HG03095 (cell line): ENCODE data around the gene VAV3.
"Not testable (repeated sequence)": the region's sequence is repeated elsewhere in the genome, so short reads cannot be mapped to it uniquely, and the experiment has no call there.

Experiments
- ATAC-seq: cut with Tn5 transposase; IDR thresholded peaks from one replicate; pipeline ENCODE4 v1.9.1; 2021; ENCODE audit warnings: moderate library complexity; ENCODE audit not compliant: unreplicated experiment

VAV3 gene

DNA sequence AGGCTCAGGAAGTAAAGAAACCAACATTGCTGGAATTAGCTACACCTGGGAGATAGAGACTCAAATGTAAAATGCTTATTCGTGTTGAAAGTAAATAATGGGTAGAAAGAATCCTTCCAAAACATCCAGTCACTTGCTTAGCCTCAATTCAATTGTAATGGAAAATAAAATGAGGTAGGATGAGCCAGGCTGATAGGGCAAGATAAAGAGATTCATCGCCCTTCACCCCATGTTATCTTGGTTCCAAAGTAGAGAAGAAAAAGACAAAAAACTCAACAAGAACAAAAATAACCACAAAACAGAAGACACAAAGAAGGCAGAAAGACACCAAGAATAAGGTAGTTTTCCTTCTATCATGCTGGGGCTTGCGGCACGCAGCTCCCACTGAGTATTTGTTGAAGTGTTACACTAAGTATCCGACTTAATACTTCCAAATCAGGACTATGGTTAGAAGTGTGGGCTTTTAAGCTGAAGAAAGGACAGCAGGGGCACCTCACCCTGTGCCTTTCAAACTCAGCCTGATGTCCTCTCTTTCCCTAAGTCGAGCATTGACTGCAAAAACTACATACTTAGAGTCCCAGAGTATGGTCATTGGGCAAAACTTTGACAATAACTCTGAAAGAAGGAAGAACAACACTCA is 202.1 kb downstream of the VAV3 start:
- no peak for ATAC-seq

DNA sequence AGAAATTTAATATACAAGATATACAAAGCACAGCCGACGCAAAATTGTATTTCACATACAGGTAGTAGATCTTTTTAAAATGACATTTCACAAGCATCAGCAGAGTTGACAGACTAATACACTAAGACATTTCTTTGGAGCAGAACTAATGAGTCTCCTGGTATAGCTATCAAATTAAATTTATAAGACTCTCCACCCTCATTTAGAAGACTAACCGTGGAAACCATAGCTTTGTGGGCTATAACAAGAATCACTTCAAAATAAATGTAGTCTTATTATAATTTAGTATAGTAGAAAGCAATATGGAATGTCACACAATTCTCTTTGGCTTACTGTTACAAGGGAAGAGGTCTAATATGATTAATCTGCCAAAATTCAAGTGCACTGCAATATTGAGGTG is 204.9 kb downstream of the VAV3 start:
- ATAC-seq = no peak

DNA sequence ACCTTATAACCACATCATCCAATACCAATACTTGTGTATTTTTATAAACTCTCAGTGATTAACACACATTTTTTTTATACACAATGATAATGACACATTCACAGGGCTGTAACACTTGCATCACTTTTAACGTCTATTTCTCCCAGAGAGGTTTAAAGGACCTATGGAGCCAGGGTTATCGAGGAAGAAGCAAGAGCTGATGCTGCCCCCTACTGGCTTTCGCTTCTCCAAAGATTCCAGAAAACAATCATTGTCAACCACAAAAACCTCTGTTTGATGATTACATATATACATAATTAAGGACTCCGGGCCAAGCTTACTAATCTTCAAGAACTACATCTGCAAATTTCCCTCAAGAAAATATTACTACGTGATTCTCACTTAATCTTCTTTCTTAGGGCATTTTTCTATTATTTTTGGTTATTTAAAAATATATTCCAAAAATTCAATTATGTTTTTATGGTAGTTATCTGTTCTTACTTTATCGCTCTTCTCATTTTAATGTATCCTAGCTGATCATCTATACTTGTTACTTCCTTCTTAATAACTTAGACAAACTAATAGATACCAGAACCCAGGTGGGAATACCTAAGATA is 214.5 kb downstream of the VAV3 start:
- ATAC-seq = no peak

DNA sequence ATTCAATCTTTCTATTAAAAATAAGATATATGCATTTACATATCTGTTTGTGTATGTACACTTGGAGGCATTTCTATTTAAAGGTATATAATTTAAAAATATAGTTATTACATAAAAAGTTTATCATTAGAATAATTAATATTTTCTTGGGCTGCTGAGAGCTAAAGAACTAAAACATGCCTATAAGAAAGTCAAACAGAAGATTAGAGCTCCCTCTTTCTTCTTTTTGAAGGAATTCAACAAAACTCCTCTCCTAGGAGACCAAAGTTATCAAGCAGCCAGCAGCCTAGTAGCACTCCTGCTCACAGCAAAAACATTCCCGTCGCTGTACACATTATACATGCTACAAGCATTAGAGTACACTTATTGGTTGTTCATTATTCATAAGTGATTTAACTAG is 216.4 kb downstream of the VAV3 start:
- ATAC-seq = no peak

DNA sequence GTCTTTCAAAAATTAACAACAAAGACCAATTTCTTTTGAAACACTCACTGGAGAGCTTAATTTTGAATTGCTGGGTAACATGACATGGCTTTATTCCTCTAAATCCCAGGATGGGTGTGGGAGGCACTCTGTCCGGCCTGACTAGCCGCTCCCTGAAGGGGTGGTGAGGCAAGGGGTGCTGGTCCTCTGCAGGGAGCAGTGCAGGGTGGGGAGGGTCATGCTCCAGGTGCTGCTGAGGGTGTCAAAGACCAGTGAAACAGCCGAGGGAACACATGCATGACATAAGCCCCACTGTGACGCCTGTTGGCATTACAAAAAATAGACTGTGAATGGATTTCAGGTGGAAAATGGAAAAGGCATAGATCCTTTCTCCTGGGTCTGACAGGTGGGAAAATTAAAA is 223.7 kb downstream of the VAV3 start:
- ATAC-seq = no peak

DNA sequence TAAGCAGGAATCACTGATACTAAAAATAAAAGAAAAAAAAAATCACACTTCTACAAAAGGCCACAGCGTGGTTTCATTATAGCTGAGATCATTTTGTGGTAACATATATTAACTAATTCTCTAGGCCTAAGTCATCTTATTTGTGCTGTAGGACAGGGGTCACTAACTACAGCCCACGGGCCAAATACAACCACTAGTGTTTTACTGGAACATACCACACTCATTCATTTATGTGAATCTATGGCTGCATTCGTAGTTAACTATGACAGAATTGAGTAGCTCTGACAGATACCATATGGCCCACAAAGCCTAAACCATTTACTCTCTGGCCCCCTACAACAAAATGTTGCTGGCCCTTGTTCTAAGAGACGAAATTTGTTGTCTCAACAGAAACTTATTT is 224.4 kb downstream of the VAV3 start:
- ATAC-seq = no peak

DNA sequence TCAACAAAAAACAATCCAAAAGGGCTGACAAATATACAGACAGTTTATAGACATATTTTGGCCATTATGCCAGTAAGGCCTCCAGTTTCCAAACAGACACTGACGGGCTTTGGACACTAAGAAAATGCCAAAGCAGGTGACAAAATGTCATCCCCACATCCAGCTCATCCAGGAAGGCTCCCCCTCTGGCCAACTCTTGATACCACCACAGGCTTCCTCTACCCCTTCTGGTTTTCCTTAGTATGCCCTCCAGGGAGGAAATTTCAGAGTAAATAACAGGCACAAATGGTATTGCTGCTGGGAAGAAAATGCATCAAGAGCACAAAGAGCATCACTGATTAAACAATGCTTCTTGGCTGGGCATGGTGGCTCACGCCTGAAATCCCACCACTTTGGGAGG is 225.3 kb downstream of the VAV3 start:
- ATAC-seq = no peak

DNA sequence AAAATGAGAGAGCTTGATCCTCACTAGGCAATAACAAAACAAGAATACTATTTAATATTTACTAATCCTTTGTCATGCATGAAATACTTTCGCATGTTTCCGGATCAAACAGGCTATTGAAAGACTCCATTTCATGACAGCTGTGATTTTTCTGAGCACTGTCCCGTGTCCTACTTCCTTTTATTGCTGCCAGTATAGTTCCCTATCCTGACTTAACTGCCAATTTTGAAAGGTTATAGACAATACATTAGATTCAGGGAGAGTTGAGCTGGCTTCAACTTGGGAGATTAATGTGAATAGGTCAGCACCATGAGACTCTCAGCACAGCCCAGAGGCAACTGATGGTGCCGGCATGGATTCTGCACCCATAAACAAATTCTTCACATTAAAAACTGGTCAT is 225.8 kb downstream of the VAV3 start:
- ATAC-seq = no peak

DNA sequence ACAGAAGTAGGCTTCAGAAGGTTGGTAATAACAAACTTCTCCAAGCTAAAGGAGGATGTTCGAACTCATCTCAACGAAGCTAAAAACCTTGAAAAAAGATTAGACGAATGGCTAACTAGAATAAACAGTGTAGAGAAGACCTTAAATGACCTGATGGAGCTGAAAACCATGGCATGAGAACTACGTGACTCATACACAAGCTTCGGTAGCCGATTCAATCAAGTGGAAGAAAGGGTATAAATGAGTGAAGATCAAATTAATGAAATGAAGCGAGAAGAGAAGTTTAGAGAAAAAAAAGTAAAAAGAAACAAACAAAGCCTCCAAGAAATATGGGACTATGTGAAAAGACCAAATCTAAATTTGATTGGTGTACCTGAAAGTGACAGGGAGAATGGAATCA is 231.6 kb downstream of the VAV3 start:
- not testable (repeated sequence) for ATAC-seq

DNA sequence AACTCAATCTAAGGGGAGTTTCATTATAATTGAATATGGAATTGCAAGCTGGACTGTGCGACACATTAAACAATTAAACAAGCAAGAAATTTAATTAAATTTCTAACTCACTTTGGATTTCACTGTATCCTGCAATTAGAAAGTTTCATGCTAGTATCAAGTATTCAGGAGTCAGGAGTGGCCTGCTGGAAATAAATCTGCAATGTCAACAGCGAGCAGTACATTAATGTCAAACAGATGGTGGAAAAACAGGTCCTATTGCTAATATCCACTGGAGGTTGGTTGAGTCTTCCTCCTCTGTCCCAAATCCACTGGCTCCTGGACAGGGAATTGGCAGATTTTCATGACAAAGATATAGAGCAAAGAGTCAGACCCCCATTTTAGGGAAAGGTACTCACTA is 237.1 kb downstream of the VAV3 start:
- no peak for ATAC-seq

DNA sequence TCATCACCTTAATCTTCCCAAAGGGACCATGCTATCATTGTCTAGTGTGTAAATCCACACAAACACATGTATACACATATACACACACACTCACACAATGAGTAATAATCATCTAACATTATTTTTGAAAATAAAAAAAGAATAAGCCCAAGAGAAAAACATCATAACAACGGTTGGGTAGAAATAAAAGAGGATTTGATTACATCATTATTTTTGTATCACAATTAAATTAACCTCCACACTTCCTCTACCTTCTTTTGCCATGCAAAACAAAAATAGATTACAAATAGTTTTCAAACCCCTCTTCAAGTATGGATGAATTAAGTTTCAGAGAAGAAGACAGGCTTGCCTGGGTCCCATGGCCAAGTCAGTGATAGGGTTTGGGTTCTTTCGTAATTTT is 238.1 kb downstream of the VAV3 start:
- no peak for ATAC-seq

DNA sequence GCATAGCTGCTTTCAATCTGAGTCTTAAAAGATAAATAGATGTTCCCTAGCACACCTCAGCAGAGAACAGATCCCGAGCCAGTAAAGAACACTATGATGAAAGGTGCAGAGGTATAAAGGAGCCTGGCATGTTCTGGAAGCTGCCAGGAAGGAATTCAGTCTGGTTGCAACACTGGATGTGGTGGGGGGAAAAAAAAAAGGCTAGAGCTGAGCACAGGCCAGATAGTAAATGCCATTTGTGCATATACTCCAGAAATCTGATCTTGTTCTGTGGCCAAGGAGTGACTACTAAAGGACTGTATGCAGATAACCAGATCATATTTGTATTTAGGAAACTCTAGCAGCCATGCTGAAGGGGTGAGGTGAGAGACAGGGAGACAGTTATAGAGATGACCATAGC is 240.3 kb downstream of the VAV3 start:
- ATAC-seq = no peak

DNA sequence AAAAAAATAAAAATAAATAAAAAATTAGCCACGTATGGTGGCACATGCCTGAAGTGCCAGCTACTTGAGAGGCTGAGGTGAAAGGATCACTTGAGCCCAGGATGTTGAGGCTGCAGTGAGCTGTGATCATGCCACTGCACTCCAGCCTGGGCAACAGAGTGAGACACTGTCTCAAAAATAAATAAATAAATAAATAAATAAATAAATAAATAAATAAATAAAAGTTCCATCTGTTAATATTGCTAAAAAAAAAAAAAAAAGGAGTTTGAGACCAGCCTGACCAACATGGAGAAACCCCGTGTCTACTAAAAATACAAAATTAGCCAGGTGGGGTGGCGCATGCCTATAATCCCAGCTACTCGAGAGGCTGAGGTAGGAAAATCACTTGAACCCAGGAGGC is 244.8 kb downstream of the VAV3 start:
- ATAC-seq = not testable (repeated sequence)

DNA sequence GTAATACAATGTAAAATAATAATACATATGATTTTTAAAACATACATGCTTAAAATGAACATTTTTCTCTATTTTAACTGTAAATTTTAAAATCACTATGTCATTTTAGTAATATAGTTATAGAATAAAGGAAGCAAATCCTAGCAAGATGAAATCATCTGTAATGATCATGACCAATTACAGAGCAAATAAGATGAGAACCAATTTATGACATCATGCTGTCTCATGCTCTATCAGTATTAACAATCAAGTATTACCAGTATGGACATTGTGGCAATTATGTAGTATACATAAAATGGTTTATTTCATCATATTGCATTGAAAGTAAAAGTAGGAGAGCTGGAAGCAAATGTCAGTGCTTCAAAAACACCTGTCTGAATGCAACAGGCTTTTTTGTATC is 255.0 kb downstream of the VAV3 start:
- no peak for ATAC-seq

DNA sequence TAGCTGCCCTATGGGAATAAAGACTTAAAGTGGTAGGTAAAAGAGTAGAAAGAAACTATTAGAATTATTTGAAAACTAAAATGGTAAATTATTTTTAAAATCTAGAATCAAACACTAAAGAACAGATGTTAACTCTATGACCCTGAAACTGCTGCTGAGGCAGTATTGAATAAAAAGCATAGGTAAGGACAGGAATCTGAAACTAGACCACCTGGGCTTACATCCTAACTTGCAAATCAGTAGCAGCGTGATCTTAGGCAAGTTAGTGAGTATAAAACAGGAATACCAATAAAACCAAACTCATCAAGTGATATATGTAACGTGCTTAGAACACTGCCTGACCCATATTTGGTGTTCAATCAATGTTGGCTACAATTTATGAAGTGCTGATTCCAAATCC is 257.9 kb downstream of the VAV3 start:
- ATAC-seq = no peak

DNA sequence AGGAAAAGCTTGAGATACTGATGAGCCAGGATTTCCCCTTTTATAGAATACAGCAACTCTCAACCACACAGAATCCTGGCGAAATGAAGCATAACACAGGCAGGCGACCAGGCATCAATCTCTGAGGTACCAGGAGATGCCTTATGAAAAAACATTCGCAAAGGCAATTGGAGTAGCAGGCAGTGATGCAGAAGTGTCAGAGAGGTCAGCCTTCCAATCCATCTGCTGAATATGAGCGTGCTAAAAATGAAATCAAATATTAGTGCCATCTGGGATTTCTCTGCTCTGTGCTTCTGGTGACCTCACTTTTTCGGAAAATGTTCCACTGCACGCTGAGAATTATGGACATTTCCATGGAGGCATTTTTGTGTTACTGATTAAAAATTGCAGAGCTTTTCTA is 258.8 kb downstream of the VAV3 start:
- no peak for ATAC-seq

DNA sequence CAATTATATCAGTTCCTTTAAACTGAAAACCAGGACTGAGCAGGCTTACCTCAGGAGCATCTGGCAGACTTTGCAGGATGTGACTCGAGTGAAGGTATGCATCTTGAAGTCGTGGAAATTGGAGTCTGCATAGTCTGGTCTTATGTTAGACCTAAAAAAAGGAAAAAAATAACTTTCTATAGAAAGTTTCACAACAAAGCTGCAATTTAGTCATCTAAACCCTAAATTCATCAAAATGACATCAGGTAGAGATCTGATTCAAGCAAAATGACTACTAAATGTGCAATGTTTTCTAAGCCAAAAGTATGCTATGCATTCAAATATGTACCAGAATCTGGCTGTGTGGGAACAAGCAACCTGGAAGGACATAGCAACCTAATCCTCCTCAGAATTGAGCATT is 260.1 kb downstream of the VAV3 start:
- ATAC-seq = no peak

DNA sequence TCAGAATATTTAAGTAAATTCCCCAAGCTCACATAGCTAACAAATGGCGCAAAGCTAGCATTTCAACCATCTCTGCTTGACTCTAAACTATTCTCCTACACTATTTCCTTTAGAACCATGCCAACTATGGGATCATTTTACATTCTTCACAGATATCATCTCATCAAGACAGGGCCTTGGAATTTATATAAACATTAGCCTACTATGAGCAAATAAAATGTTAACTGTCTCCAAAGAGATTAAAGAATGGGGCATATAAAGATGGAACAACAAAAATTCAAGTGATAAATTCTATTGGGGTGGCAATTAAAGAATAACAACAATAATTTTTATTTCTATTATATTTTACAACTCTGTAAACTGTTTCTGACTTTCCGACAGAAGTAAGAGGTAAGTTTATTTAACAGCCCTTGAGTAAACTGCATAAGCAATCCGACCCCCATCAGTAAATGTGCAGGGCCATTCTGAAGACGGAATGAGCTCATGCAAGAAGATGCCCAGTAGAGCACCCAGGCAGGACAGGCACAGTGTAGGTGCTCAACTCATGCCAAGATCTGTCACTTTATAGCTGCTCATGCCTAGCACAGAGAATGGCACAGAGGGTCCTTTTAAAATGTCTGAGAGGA is 261.9 kb downstream of the VAV3 start:
- ATAC-seq = no peak

DNA sequence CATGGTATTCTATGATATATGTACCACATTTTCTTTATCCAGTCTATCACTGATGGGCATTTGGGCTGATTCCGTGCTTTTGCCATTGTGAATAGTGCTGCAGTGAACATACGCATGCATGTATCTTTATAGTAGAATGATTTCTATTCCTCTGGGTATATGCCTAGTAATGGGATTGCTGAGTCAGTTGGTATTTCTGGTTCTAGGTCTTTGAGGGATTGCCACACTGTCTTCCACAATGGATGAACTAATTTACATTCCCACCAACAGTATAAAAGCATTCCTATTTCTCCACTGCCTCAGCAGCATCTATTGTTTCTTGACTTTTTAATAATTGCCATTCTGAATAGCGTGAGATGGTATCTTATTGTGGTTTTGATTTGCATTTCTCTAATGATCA is 264.3 kb downstream of the VAV3 start:
- not testable (repeated sequence) for ATAC-seq

DNA sequence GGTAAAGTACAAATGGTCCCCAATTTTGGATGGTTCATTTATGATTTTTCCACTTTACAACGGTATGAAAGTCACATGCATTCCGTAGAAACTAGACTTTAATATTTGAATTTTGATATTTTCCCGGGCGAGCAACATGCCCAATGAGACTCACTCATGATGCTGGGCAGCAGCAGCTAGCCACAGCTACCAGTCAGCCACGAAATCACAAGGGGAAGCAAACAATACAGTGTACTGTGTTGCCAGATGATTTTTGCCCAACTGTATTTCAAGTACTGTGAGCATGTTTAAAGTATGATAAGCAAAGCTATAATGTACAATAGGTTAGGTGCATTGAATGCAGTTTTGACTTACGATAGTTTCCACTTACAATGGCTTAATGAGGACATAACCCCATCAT is 266.8 kb downstream of the VAV3 start:
- no peak for ATAC-seq

DNA sequence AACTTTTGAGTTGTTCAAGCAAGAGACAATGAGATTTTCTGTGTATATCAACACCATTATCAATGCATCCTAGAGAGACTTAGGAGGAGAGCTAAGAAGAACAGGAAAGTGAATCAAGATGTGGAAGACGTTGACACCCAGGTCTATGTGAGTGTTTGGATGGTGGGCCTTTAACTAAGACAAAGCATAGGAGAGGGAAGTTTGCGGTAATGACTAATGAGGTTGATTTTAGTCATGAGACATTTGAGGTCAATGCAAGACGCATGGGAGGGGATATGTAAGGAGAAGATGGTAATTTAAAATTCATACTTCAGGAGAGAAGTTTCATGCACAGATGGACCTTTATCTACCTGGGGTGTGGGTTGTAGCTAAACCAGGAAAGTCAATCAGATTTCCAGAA is 269.6 kb downstream of the VAV3 start:
- no peak for ATAC-seq

DNA sequence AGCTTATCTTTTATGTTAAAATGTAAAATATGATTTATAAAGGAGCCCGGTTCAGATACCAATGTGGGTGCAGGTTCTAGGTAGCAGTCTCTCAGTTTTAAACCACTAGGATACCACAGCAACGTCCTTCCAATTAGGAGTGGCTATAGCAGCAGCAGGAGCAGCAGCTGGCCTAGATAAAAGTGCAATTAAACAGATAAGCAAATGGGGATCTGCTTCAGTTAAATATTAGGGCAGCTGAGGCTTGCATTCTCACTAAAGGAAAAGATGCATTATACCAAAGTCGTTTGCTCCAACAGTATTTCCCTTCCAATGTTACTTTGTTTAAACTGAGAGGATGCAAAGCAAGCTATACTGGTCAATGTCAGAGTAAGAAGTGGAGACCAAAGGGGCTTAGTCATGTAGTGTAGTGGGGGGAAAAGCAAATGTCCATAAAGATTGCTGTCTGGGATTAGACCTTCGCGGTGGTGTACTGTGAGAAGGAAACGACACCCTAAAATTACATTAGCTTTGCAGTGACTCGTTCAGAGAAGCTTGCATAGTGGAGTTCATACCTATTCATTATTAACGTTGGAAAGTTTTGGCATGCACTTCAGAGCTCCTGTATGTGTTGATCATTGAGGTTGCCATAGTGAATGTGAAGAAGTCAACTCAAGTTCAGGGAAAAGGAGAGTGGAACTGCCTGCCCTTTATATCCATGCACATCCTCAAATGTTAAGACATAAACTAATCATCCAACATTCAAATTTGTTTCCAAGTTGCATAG is 272.2 kb downstream of the VAV3 start:
- no peak for ATAC-seq
